ENCODE measurements around the gene NOL4L. TPM values are rescaled to one million over a fixed set of nuclear protein-coding genes. Genes with fewer than 3 reads are reported as not detected.

NOL4L gene
- total RNA-seq, 1 donor from 2014 or later, result 37.7 TPM

DNA sequence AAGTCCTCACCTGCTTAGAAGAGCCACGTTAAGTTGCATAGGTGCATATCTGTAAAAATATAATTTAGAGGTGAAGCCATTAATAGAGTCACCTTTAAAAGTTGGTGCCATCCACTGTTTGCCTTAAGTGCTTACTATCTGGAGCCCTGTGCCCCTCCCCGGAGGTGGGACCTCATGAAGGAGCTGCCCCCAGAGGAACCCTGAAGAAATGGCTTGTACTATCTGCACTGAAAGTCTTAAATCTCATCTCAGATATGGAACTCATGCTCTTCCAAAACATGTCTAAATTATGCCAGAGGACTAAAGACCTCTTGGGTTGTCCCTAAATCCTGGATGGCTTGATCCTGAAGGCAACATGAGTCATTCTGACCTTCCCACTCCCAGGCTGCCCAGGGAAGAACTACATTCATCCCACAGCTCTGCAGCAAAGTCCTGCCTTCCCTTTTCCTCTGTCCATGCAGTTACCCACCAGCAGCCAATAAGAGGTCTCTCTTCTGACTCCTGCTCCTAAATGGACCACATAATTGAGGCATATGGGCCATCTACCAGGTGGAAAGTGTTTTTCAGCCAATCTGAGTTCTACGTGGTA, 141.7 kb downstream of the NOL4L start:
- Mint-ChIP-seq H3K4me1 (ENCODE audit: low read depth) (peaks cover 24% of the 10 kb centered on the region), H3K27me3 (ENCODE audit: low read depth) (no peaks in the 10 kb centered on the region), H3K4me3 (ENCODE audit: unreplicated experiment) (no peak overlapping the region), H3K9me3 (ENCODE audit: low read depth) (no peaks in the 10 kb centered on the region), H3K27ac (ENCODE audit: unreplicated experiment) (no peak overlapping the region), H3K36me3 (ENCODE audit: low read depth) (peaks cover 44% of the 10 kb centered on the region)
- DNase-seq (ENCODE audit: low spot score), result no peak
- TF ChIP-seq CTCF (IDR thresholded peaks at IDR 0.05), result no peak

DNA sequence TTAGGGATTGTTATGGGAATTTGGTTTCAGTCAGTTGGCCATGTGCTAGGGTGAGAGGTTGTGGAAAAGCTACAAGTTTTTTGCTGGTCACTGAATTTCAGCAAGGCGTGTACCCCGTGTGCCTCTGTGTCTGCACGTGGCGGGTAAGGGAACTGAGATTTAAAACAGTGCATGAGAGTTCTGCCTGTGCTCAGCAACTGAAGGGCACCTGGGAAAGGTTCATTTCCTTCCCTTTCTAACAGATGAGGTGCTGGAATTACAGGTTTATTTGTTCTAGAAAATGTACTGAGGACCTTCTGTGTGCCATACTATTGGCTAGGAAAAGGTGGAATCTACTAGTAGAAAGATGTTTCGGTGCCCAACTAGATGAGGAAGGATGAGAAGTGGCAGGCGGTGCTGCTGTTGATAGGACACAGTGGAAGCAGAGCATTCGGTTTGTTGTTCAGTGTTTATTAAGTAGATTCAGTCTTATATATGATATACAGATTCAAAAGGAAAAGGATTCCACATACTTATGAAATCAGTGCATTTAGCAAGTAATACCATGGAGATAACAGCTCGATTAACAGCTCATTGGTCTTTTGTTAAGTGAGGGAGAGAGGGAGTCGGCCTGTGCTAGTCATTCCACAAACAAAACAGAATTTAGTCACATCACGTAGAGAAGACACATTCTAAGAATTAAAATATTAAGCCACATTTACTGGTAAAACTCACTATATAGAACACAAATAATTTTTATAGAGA, 142.3 kb downstream of the NOL4L start:
- Mint-ChIP-seq H3K27me3 (ENCODE audit: low read depth) (no peaks in the 10 kb centered on the region), H3K27ac (ENCODE audit: unreplicated experiment) (peak overlapping the region; percentile 20), H3K4me1 (ENCODE audit: low read depth) (peaks cover 24% of the 10 kb centered on the region), H3K4me3 (ENCODE audit: unreplicated experiment) (no peak overlapping the region), H3K9me3 (ENCODE audit: low read depth) (no peaks in the 10 kb centered on the region), H3K36me3 (ENCODE audit: low read depth) (peaks cover 44% of the 10 kb centered on the region)
- DNase-seq (ENCODE audit: low spot score), result no peak
- no peak for TF ChIP-seq CTCF (IDR thresholded peaks at IDR 0.05)

GRCh38 chr20:32441638-32442037, 143.5 kb downstream of the NOL4L start:
- Mint-ChIP-seq H3K4me1 (ENCODE audit: low read depth) (peaks cover 20% of the 10 kb centered on the region), H3K36me3 (ENCODE audit: low read depth) (peaks cover 42% of the 10 kb centered on the region), H3K27me3 (ENCODE audit: low read depth) (no peaks in the 10 kb centered on the region), H3K4me3 (ENCODE audit: unreplicated experiment) (no peak overlapping the region), H3K9me3 (ENCODE audit: low read depth) (no peaks in the 10 kb centered on the region), H3K27ac (ENCODE audit: unreplicated experiment) (peak overlapping the region; percentile 57)
- no peak for TF ChIP-seq CTCF (IDR thresholded peaks at IDR 0.05)
- DNase-seq (ENCODE audit: low spot score), result no peak

GRCh38 chr20:32440758-32441078, 144.4 kb downstream of the NOL4L start:
- H3K9me3 Mint-ChIP-seq (ENCODE audit: low read depth), result no peaks in the 10 kb centered on the region
- no peaks in the 10 kb centered on the region for H3K27me3 Mint-ChIP-seq (ENCODE audit: low read depth)
- H3K4me3 Mint-ChIP-seq (ENCODE audit: unreplicated experiment), result no peak overlapping the region
- DNase-seq (ENCODE audit: low spot score), result no peak
- H3K4me1 Mint-ChIP-seq (ENCODE audit: low read depth), result peaks cover 14% of the 10 kb centered on the region
- H3K36me3 Mint-ChIP-seq (ENCODE audit: low read depth), result peaks cover 45% of the 10 kb centered on the region
- TF ChIP-seq CTCF (IDR thresholded peaks at IDR 0.05), result no peak
- H3K27ac Mint-ChIP-seq (ENCODE audit: unreplicated experiment), result no peak overlapping the region

- Mint-ChIP-seq H3K27me3 (ENCODE audit: low read depth) (no peaks in the 10 kb centered on the region), H3K36me3 (ENCODE audit: low read depth) (peaks cover 44% of the 10 kb centered on the region), H3K27ac (ENCODE audit: unreplicated experiment) (no peak overlapping the region), H3K9me3 (ENCODE audit: low read depth) (no peaks in the 10 kb centered on the region), H3K4me1 (ENCODE audit: low read depth) (peaks cover 9% of the 10 kb centered on the region), H3K4me3 (ENCODE audit: unreplicated experiment) (no peak overlapping the region)
- no peak for DNase-seq (ENCODE audit: low spot score)
- no peak for TF ChIP-seq CTCF (IDR thresholded peaks at IDR 0.05)
Measured at GRCh38 chr20:32440069-32440757, 144.9 kb downstream of the NOL4L start.

Measured in chondrocyte (in vitro differentiated cells).